K562 (cell line): Measurements from ENCODE around the gene TMEM217. TPM values are rescaled to one million over a fixed set of nuclear protein-coding genes. Genes with fewer than 3 reads are reported as not detected.

Experiments
- E2F8 ChIP-seq: fragments of 450-650 bp; IDR thresholded peaks from 2 replicates; pipeline ENCODE4 v1.7.1; 2018; ENCODE audit warnings: mild to moderate bottlenecking, low read depth; ENCODE audit not compliant: partially characterized antibody
- GATAD2B ChIP-seq: fragments of 450-650 bp; IDR thresholded peaks from 2 replicates; pipeline ENCODE4 v1.6.1; 2017; ENCODE audit warnings: mild to moderate bottlenecking, borderline replicate concordance
- HLTF ChIP-seq: fragments of 450-650 bp; IDR thresholded peaks from 2 replicates; pipeline ENCODE4 v1.6.1; 2016
- IRF9 ChIP-seq: fragments of 450-650 bp; IDR thresholded peaks from 2 replicates; pipeline ENCODE4 v1.6.1; 2016; ENCODE audit warnings: missing biosample characterization, missing genetic modification characterization
- MTF1 ChIP-seq: fragments of 250-450 bp; sonication (Bioruptor Pico); IDR thresholded peaks from 2 replicates; pipeline ENCODE4 v1.9.0; 2021; ENCODE audit warnings: moderate library complexity, mild to moderate bottlenecking, inconsistent platforms, borderline replicate concordance
- PATZ1 ChIP-seq: fragments of 250-450 bp; sonication (Bioruptor Pico); IDR thresholded peaks from 2 replicates; pipeline ENCODE4 v1.5.0; 2020; ENCODE audit warnings: mild to moderate bottlenecking, borderline replicate concordance
- RBM39 ChIP-seq: fragments of 200-400 bp; formaldehyde crosslinking; optimal IDR thresholded peaks from 2 replicates; pipeline ENCODE3; 2018; ENCODE audit warnings: low read depth, low read length
- SMC3 ChIP-seq: conservative IDR thresholded peaks from 2 replicates; pipeline ENCODE4 v1.6.1; 2011; ENCODE audit warnings: low read depth, low read length, improper control_type of control experiment; ENCODE audit not compliant: insufficient read depth
- ZNF124 ChIP-seq: sonication (generic); formaldehyde crosslinking; IDR thresholded peaks from 2 replicates; pipeline ENCODE4 v1.8.1; 2022; ENCODE audit warnings: missing genetic modification reagents
- ZNF354B ChIP-seq: fragments of 250-450 bp; sonication (Bioruptor Pico); IDR thresholded peaks from 2 replicates; pipeline ENCODE4 v1.4.0; 2020
- ZNF445 ChIP-seq: fragments of 250-450 bp; sonication (Bioruptor Pico); IDR thresholded peaks from 2 replicates; pipeline ENCODE4 v1.4.0; 2020; ENCODE audit warnings: low read depth, mild to moderate bottlenecking, moderate library complexity
- polyA plus RNA-seq, 8 experiments: library from polyadenylated mRNA; depleted of rRNA in 4 of 8; stranded (reverse) in 5 of 8; unstranded in 3 of 8; fragments of >200 nt; fragmentation: Nextera tagmentation in 2 of 8; fragmentation: Illumina TruSeq in 1 of 8; extraction: Ambion mirVana in 2 of 8; extraction: Trizol in 1 of 8; gene quantifications; 2 replicates each; pipeline versions ENCODE4 v1.2.1 to v1.2.3, GENCODE V29; 2011 to 2014; ENCODE audit warnings: inconsistent platforms in 1 of 8, missing spikeins in 1 of 8
- total RNA-seq, 7 experiments: library from RNA; depleted of rRNA in 6 of 7; stranded (reverse); fragments of >200 nt in 6 of 7; fragmentation: Illumina TruSeq in 2 of 7; extraction: Trizol in 2 of 7; gene quantifications; 2 replicates each; pipeline versions ENCODE4 v1.2.1 to v1.2.3, GENCODE V29; 2011 to 2021; ENCODE audit warnings: low replicate concordance in 1 of 7
- TF ChIP-seq, protein P1 (sequence below): fragments of 250-450 bp; sonication (Bioruptor Pico); IDR thresholded peaks from 2 replicates; pipeline ENCODE4 v1.4.0; 2020; ENCODE audit warnings: mild to moderate bottlenecking, moderate library complexity, borderline replicate concordance
- TF ChIP-seq, protein P2 (sequence below): fragments of 150-350 bp; conservative IDR thresholded peaks from 2 replicates; pipeline ENCODE4 v1.6.1; 2014; ENCODE audit warnings: low read length

The TMEM217 gene
- total and polyA plus RNA-seq, 9 of the 15 experiments (the other 6 are each of a cell fraction or from before 2014, with no cell fraction given), result 1.3 to 8.0 (median 1.9) TPM

- TF ChIP-seq, protein P1, sequence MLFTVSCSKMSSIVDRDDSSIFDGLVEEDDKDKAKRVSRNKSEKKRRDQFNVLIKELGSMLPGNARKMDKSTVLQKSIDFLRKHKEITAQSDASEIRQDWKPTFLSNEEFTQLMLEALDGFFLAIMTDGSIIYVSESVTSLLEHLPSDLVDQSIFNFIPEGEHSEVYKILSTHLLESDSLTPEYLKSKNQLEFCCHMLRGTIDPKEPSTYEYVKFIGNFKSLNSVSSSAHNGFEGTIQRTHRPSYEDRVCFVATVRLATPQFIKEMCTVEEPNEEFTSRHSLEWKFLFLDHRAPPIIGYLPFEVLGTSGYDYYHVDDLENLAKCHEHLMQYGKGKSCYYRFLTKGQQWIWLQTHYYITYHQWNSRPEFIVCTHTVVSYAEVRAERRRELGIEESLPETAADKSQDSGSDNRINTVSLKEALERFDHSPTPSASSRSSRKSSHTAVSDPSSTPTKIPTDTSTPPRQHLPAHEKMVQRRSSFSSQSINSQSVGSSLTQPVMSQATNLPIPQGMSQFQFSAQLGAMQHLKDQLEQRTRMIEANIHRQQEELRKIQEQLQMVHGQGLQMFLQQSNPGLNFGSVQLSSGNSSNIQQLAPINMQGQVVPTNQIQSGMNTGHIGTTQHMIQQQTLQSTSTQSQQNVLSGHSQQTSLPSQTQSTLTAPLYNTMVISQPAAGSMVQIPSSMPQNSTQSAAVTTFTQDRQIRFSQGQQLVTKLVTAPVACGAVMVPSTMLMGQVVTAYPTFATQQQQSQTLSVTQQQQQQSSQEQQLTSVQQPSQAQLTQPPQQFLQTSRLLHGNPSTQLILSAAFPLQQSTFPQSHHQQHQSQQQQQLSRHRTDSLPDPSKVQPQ (CRISPR knock-in tag), result no peak; the same call in 1 of the 2 replicates
- TF ChIP-seq HLTF (no peak), IRF9 (tag) (no peak), ZNF445 (CRISPR knock-in tag) (peak; percentile 77; the same call in 1 of the 2 replicates), GATAD2B (no peak), ZNF354B (peak; percentile 51; the same call in 1 of the 2 replicates), SMC3 (no peak), MTF1 (CRISPR knock-in tag) (no peak), ZNF124 (CRISPR knock-in tag) (no peak), RBM39 (no peak), E2F8 (peak; percentile 84), PATZ1 (CRISPR knock-in tag) (peak; percentile 97)
- TF ChIP-seq, protein P2, sequence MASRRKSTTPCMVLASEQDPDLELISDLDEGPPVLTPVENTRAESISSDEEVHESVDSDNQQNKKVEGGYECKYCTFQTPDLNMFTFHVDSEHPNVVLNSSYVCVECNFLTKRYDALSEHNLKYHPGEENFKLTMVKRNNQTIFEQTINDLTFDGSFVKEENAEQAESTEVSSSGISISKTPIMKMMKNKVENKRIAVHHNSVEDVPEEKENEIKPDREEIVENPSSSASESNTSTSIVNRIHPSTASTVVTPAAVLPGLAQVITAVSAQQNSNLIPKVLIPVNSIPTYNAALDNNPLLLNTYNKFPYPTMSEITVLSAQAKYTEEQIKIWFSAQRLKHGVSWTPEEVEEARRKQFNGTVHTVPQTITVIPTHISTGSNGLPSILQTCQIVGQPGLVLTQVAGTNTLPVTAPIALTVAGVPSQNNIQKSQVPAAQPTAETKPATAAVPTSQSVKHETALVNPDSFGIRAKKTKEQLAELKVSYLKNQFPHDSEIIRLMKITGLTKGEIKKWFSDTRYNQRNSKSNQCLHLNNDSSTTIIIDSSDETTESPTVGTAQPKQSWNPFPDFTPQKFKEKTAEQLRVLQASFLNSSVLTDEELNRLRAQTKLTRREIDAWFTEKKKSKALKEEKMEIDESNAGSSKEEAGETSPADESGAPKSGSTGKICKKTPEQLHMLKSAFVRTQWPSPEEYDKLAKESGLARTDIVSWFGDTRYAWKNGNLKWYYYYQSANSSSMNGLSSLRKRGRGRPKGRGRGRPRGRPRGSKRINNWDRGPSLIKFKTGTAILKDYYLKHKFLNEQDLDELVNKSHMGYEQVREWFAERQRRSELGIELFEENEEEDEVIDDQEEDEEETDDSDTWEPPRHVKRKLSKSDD, result no peak
These were observed 82.3 kb downstream of the TMEM217 start (continued) for GRCh38 chr6:37175332-37176267.
